GM12864 (cell line): Measurements from ENCODE around the gene LARP4B.

ENCODE experiments used
- DNase-seq: peaks from one replicate; pipeline ENCODE4 v3.0.0-alpha.2; 2011; ENCODE audit warnings: low read depth
- H3K4me3 ChIP-seq: 2 replicates; pipeline ENCODE4 v1.5.1; 2011; ENCODE audit warnings: mild to moderate bottlenecking, low read depth, low read length, control low read depth
- CTCF ChIP-seq: IDR thresholded peaks from 2 replicates; pipeline ENCODE4 v1.5.1; 2011; ENCODE audit warnings: low read depth, mild to moderate bottlenecking, moderate library complexity, low read length, control low read depth, inconsistent platforms; ENCODE audit errors: missing control alignments

LARP4B gene

GRCh38 chr10:807163-807957, 124.1 kb downstream of the LARP4B start:
- no peak for TF ChIP-seq CTCF
- DNase-seq, result no peak
- H3K4me3 ChIP-seq, result no peak overlapping the region

- no peak for DNase-seq
- no peak overlapping the region for H3K4me3 ChIP-seq
- no peak for TF ChIP-seq CTCF
These were observed 124.9 kb downstream of the LARP4B start for GRCh38 chr10:806451-807162.

GRCh38 chr10:805620-806305, 125.7 kb downstream of the LARP4B start:
- no peak for DNase-seq
- H3K4me3 ChIP-seq, result no peak overlapping the region
- TF ChIP-seq CTCF, result no peak

- no peak for DNase-seq
- no peak for TF ChIP-seq CTCF
- H3K4me3 ChIP-seq, result no peak overlapping the region
These were observed 126.5 kb downstream of the LARP4B start for GRCh38 chr10:804787-805619.

- DNase-seq, result no peak
- H3K4me3 ChIP-seq, result no peak overlapping the region
- no peak for TF ChIP-seq CTCF
These were observed 127.2 kb downstream of the LARP4B start for GRCh38 chr10:804191-804781.
